ENCODE data around the gene GAS2.

Gene GAS2

DNA sequence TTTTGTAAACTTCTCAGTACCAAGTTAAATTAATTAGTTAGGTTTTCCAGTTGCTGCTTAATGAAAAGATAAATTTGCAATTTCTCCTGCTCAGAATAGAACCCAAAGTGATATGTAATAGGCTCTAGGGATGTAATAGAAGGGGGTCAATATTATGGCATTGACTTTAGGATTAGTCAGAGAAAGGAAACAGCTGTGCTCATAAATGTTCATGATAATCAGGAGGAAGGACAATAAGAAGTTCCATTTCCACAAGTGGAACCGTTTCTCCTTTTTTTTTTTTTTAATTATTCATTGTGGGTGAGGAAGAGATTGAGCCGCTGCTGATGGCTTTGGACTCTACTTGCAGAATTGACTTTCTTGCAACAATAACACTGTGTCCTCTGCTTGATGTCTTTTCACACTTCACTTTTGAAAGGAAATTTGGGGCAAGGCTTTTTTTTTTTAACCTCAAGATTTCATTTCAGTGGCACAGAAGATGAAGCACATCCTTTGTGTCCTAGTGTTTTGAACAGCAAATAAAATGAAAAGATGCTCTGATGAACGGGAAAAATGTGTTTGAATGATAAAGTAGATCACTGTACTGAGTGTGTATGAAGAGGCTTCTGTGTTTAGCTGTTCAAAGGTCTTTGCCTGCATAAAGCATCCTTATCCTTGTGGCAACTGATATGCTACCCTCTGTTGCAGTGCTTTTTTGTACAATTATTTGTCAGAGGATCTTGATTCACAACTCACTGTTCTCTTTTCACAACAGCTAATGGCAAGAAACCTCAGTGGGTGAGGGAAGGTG, 62.4 kb downstream of the GAS2 start:
- DNase-seq = no peak

DNA sequence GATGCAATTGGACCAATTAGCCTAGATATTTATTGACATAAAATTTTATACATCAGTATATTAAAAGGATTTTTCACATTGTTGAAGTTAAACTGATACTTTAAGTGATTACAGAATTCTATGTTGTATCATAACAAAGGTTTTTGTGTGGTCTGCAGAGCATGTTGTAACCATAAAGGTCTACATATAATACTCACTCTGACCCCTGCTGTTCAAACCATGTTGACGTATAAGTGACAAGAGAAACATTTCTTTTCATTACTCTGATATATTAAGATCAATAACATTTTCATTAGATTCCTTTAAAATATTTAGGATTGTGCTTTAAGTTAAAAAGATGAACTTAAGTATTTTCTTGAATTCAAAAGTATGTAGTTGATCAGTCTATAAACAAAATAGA, 63.9 kb downstream of the GAS2 start:
- peak in 2 of 4 experiments; percentile 8 to 14 for DNase-seq

DNA sequence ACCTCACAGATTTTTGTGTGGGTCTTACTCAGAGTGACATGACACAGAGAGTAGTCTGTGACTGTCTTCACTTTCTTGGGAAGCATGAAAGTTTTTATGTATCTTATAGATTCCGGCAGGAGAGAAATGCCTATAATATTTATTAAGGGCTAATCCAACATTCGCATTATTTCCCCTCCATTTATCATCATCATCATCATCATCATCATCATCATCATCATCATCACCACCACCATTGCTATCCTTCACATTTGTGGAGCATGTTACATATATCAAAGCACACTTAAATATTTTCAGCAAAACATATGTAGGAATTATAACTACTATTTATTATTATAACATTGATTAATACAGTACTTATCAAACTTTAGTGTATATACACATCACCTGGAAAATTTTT, 66.2 kb downstream of the GAS2 start:
- DNase-seq = no peak

DNA sequence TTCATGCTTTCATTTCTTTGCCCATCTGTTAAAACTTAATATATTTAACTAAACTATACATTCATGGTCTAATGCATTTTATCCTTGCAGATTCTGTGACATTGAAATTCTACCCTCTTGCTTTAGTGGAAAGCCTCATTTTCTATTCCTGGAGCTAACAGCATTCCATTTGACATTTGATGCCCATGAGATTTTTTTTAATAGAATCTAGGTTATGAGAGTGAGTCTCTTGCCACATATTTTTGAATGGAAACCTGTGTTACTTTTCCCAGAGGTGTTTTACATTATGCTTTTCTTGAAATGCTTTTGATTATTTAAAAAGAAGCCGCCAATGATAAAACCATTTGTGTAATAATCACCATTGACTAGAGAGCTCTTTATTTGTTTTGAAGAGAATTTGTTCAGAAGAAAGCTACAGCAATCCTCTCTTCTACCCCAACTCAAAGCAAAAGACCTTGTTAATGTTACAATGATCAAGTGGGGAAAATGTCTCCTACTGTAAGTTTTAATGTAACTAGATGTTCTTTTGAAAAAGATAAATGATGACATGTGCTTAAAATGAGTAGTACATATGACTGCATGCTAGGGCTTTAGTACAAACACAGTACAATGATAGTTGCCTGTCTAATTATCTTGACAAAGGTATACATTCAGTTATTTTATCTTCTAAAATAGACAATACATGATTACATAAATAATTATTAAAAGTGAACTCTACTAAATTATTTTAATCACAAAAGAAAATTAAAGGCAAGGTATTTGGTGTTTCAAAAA, 67.3 kb downstream of the GAS2 start:
- no peak for DNase-seq

DNA sequence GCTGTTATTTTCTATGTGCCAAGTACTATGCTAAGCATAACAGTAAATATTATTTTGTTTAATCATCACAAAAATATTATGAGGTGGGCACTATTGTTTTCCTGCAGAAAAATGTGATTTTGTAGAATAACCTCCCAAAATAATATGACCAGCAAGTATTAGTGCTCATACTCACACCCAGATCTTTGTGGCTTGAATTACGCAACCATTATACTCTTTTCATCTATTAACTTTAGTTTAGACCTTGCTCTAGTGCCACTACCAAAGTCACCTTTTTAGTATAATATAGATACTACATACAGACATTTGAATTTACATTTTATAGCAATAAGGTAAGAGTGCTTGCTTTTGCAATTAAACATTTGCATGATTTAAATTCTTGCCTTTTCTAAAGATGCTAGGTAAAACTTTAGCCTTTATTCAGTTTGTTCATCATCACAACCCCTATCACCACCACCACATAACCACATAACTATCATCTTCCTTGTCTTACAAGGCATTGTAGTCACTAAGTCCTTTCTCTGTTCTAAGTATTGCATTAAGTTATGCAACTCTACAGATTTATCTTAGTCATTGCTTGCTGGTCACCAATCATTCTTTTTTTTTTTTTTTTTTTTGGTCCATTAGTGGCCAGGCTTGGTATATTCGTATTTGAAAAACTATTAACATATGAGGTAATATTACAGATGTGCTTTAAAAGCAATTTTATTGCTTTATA, 68.4 kb downstream of the GAS2 start:
- DNase-seq = peak in 1 of 4 experiments; percentile 1

DNA sequence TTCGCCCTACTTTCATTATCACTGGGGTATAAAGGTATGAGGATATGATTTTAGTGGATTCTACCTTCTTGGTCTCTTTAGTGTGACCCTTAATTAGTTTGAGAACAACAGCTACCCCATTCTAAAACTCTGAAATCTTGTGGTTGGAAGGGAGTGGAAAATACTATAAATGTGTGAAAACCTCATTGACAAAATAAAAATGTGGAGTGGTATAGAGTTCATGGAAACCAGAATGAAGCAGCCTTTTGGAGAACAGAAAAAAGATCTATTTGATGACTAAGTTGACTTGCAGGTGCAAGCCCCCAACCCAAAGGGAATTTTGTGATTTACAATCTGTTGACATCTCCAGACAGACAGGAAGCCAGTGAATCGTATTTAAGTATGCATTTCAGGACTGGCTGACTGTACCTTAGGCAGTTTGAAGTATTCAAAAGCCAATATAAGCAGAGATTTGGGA, 75.8 kb downstream of the GAS2 start:
- no peak for DNase-seq

DNA sequence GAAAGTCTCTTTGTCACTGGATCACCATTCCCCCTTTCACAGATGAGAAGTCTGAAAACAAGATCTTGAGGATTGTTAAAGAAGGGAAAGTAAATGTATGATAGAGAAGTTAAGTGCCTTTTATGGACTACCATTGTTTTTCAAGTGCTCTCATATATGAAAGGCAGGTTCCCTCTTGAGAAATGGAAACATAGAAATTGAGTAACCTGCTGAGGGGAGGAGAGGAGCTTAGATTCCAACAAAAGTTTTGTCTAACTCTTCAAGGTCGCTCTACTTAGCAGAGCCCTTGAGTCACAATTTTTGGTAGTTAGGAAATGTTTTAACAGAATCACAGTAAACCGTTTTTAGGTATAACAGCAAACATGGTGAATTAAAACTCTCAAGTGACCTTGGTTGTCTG, 83.1 kb downstream of the GAS2 start:
- DNase-seq = no peak

DNA sequence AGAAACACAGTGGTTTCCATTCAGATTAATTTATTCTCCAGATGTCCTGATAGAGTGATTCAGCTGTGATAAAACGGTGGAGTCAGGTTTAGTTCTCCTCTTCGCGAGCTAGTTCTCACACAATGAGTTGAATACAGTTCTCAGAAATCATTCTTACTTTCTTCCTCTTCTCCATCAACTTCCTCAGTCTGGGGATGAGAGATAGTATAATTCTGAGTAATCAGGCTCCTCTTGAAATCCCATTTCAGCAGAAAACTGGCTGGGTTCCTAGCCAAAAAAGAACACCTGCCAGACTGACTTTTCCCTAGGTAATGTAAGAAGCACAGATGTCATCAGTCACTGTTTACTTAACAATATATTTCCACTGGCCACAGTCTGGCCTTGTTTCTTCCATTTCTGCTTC, 86.5 kb downstream of the GAS2 start:
- DNase-seq = no peak

DNA sequence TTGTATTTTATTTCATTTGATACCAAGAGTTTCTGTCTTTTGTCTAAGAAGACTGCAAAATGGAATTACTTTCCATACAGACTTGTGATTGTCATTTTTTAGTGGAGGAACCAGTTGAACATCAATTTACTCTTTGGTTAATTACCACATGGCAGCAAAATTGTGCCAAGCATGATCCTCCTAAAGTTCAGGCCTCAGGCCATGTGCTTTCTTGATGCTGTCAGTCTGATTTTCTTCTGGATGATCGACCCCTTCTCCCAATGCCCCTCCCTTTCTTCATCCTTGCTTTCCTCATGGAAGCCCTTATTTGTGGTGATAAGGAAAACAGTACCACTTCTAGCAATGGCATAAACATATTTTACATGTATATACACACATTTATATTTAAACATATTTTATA, 87.0 kb downstream of the GAS2 start:
- DNase-seq = no peak

DNA sequence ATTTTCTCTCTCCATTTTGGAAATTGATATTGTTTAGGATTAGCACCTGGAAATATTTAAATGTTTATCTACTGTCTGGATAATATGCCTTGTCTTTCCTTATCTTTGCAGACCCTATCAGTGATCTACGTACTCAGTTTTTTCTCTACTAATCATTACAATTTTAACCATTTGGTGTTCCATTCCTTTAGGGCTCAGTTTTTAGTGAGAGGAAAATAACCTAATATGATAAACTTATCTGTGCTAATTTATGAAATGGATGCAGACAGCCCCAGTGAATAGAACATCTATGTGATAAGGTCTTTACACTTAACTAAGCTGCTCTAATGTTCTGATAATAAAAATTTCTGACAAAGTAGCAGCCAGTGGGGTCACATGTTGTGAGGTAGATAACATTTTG, 94.7 kb downstream of the GAS2 start:
- no peak for DNase-seq

DNA sequence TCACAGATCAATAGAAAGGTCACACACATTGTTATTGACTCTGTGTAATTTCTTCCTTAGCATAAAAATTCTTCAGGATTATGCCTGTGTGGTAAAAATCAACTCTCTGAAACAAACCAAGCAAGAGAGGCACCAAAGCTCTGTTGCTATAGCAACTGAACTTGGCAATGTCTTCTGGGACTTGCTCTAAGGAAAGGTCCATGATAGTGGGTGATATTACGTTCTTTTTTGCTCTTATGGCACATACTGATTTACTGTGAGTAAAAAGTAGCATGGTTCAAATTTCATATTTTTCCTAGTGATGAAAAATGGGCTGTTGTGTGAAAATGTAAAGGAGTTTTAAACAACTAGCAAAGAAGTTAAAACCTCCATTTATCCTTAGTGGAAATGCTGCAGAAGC, 96.8 kb downstream of the GAS2 start:
- DNase-seq = no peak

DNA sequence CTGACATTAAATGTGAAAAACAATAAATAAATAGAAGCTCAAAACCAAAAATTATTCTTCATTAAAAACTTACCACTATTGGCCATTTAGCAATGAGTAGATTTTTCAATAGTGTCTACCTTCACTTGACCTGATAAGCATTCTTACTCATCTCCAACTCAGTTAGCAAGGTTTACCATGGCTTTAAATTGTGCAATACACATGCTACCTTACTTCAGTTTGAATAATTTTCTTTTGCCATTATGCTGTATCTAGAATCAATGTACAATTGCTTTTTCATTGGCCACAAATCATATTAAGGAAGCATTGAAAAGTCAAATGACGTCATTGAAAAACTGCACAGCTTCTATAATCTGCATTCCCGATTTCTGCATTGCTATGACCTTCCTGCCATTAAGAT, 98.3 kb downstream of the GAS2 start:
- DNase-seq = no peak

DNA sequence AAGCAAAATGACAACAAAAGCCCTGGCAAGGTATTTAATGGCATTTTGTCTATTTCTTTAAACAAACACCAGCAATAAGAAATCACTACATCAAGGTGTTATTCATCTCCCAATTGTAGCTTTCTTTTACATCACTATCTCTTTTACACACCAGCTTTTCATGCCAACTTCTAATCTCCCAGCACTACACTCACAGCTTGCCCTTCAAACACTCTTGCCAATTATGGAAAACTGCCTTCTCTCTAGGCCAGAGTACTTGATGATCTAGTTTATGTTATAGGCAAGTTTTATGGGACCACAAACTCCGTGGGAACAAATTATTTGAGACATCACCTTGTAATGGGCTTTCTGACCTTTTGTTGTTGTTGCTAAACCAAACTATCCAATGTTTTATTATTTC, 101.9 kb downstream of the GAS2 start:
- DNase-seq = no peak

DNA sequence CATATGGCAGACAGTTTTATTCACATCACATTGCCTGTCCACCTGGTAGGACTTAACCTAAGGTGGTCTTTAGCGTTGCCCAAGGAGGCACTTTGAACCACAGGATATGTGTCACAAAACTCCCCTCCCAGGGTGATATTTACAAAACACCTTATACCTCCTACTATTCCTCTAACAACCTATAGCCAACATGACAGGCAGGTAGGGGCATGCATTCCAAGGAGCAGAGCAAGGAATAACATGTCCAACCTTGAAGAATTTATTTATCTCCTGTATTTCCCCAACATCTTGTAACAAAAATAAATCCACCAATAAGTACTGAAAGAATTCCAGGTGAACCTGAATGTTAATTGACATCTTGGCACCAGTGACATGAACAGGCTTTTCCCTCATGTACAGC, 102.7 kb downstream of the GAS2 start:
- no peak for DNase-seq

DNA sequence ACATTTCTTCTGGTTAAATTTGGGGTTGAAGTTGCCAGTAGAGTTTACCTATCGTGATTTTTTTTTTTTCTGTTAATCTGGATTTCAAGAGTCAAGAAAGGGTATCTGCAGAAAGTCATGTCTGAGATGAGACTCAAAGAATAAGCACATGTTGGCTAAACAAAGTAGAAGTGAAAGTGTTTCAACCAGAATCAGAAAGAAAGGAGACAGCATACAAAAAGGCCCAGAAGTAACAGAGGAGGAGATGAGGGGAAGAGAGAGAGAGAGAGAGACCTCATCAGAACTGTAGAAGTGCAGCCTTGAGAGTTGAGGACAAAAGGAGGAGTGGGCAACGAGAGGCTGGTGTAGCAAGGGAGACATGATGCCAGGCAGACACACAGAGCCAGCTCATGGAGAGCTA, 108.3 kb downstream of the GAS2 start:
- DNase-seq = no peak

DNA sequence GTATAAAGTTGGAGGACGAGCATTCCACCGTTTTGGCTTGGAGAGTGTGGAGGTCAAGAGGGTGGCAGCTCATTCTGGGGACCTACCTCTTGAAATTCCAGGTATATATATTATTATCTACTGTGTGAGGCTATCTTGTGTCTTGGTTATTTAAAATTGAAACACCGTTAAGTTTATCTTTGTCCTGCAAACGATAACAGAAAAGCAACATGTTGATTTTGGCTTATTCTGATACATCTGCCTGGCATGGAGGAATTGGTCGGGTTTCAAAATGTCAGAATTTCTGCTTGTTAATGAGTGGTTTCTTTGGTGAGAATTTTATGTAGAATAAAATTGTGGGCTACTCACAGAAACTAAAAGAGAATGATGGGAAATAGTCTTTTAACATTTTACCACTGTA, 108.8 kb downstream of the GAS2 start:
- no peak for DNase-seq

DNA sequence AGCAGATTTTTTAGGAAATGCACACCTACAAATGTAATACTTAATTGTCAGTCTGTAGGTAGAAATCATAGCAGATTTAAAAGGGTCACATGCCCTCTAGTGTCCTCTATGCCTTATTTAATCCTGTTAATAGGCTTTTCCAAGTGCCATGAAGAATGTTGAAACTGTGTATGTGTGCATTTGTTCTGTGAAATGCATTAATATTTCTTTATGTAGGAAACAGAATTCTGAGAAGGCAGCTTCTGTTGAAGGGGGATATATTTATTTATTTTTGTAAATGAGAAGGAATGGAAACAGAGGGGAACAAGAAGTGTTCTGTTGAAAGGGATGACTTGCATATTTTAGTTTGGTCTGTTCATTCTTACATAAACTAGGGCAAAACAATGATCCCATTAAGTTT, 112.2 kb downstream of the GAS2 start:
- DNase-seq = no peak

DNA sequence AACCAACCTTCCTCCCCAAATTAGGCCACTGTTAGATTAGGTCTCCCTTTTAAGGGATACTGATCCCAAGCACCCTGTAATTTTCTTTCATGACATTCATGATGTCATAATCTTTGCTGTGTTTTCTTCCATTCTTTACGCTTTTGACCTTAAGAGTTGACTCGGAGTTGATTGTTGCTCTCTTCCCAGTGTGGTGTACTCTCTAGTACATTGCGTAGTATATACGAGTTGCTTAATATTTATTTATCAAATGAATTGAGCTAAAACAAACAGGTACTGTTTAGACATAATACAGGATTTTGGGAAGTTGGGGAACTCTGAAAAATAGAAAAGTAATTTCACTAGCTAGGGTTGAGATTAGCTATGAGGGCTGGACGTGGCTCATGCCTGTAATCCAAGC, 113.4 kb downstream of the GAS2 start:
- DNase-seq = no peak

DNA sequence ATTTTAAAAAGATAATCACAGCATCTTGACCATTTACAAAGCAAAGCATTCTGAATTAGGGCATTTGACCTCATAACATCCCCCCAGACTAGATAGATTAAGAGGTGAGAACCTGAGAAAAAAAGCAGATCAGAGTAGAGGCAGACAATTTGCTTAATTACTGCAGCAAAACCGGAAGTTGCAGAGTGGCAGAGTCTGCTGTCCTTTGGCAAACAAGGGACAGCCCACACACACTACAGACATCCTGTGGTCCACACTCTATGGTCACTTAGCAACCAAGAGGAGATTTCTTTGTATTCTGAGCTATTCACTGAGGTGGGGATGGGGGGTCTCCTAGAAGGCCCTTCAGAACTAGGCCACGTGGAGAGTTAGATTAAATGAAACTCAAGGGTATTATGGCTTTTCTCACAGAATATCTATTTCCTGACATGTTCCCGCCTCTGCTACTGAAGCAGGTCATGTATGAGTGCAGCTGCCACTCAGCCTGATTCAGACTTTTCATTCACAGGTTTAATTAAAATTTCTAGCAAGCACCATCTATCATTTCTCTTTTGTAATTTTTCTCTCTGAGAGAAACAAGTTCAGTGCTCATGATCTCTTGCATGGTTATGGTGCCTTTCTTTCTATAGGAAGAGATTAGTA, 114.7 kb downstream of the GAS2 start:
- DNase-seq = peak in 2 of 4 experiments; percentile 3 to 4

DNA sequence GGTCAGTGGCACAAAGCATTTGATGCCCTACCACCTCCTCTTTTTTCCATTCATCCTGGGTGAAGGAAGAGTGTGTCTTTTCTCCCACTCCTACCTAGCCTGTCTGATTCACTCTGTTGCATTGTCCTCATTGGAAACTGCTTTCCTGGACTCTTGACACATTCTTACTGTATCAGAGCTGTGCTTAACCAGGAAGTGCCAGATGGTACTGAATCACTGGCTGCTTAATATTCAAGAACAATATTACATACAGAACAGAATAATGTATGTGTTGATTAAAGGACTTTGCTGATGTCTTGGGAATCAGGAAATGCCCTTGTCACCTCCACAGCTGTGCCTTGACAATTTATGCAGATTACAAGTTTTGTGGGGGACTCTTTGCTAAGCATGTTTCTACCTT, 118.8 kb downstream of the GAS2 start:
- DNase-seq = no peak

DNA sequence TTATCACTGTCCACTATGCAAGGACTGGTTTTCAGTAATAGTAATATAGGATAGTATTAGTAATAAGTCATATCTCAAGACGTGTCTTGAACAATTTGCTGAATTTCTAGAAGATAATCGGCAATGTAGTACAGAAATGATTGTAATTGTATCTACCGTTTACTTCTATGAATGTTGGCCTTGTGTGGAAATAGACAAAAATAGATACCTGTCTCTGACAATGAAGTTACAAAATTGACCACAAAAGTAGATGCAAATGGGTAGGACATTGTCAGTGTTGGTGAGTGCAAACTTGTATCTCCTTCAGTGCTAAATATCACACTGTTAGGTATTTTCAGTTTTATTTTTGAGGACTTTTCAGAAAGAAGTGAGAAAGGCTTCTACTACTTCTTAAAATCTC, 120.1 kb downstream of the GAS2 start:
- DNase-seq = no peak

DNA sequence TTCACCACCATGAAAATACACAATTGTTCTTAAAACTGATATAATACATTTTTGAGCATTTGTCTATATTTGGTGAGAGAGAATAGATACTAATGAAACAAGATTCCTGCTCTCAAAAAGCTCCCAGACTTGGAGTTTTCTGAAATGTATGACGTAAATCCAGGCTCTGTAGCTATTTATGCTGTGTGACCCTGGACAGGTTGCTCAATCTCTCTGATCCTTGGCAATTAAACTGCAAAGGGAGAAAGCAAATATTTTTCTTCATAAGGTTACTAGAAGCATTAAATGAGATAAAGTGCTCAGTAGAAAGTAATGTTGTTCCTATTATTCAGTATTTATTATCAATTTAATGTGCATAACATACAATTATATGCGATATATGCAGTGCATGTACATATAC, 120.6 kb downstream of the GAS2 start:
- DNase-seq = no peak

DNA sequence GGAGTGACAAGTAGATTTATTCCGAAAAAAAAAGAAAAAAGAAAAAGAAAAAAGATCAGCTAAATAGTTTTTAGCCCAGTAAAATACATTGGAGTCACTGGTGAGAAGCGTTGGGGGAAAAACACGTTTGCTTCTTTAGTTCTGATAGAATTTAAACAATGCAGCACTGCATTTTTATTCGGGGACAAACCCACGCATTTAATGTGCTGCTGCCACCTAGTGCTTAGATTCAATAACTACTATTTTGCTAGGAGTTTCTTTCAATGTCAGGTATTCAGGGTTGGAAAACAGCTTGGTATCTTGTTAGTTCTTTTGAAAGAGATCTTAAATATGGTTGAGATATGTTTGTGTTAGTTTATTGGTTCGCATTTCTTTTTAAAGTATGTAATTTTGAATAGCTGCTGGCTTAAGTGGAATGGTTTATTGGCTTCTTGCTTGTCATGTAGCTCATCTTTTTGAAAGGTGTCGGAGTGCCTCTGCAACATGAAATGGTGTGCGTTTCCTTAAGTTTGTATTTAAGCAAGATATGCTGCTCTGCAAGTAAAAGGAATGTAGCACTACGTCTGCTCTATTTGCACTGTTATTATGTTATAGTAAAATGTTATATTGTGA, 121.2 kb downstream of the GAS2 start:
- DNase-seq = peak; percentile 30 to 61 (median 44)

All from suppressor macrophage (primary cell).